Naive B cell (primary cell): ENCODE data around the gene CCZ1B. TPM values are rescaled to one million over a fixed set of nuclear protein-coding genes. Genes with fewer than 3 reads are reported as not detected.
"Not testable (repeated sequence)": the region's sequence is repeated elsewhere in the genome, so short reads cannot be mapped to it uniquely, and the experiment has no call there.

Experiments
- ATAC-seq, 2 donors: fragments of 150-1000 bp; cut with Tn5 transposase; 2 replicates each; pipeline ENCODE4 v1.10.0; 2021; ENCODE audit warnings: low read depth in 2 of 2, mild to moderate bottlenecking in 2 of 2, moderate library complexity in 2 of 2
- DNase-seq: peaks from one replicate; pipeline ENCODE4 v3.0.0; 2022
- H3K27ac Mint-ChIP-seq, 6 donors: one replicate each; pipeline ENCODE4 v1.8.0; 2020 to 2022; ENCODE audit warnings: mild to moderate bottlenecking in 6 of 6, mixed read lengths in 6 of 6, moderate library complexity in 5 of 6, inconsistent platforms in 2 of 6
- H3K27me3 Mint-ChIP-seq, 3 donors: one replicate each; pipeline ENCODE4 v1.8.0; 2021 to 2022; ENCODE audit warnings: mixed read lengths in 3 of 3, mild to moderate bottlenecking in 1 of 3
- H3K36me3 Mint-ChIP-seq, 2 donors: one replicate each; pipeline ENCODE4 v1.8.0; 2020 to 2022; ENCODE audit warnings: mixed read lengths in 2 of 2, inconsistent platforms in 1 of 2, mild to moderate bottlenecking in 1 of 2
- H3K4me1 Mint-ChIP-seq, 3 donors: one replicate each; pipeline ENCODE4 v1.8.0; 2020 to 2022; ENCODE audit warnings: mixed read lengths in 3 of 3, inconsistent platforms in 1 of 3, mild to moderate bottlenecking in 1 of 3, moderate library complexity in 1 of 3
- H3K4me3 Mint-ChIP-seq, 8 donors: one replicate each; pipeline ENCODE4 v1.8.0; 2020 to 2022; ENCODE audit warnings: mild to moderate bottlenecking in 8 of 8, mixed read lengths in 8 of 8, moderate library complexity in 8 of 8, inconsistent platforms in 2 of 8
- H3K9me3 Mint-ChIP-seq, 7 donors: one replicate each; pipeline ENCODE4 v1.8.0; 2020 to 2022; ENCODE audit warnings: mixed read lengths in 7 of 7, mild to moderate bottlenecking in 5 of 7, inconsistent platforms in 2 of 7, moderate library complexity in 1 of 7
- polyA plus RNA-seq, 6 donors: library from polyadenylated mRNA; unstranded; fragments of 300-500 nt; fragmentation: Illumina TruSeq; gene quantifications; one replicate each; pipeline ENCODE4 v1.2.3, GENCODE V29; 2021; ENCODE audit warnings: low read depth in 6 of 6

The CCZ1B gene
- polyA plus RNA-seq, 6 donors from 2014 or later = 13.0 to 40.8 (median 29.7) TPM

- H3K36me3 Mint-ChIP-seq, ATAC-seq, H3K27ac Mint-ChIP-seq, H3K9me3 Mint-ChIP-seq, DNase-seq, H3K4me3 Mint-ChIP-seq, H3K4me1 Mint-ChIP-seq: not testable (repeated sequence)
- H3K27me3 Mint-ChIP-seq = peaks cover 10 to 27% (median 22%) of the 10 kb centered on the region in 3 donors
Observed at GRCh38 chr7:6847751-6848150, 21.7 kb upstream of the CCZ1B start.

- H3K4me3 Mint-ChIP-seq, H3K27ac Mint-ChIP-seq, H3K9me3 Mint-ChIP-seq, H3K36me3 Mint-ChIP-seq, DNase-seq, ATAC-seq, H3K4me1 Mint-ChIP-seq: not testable (repeated sequence)
- H3K27me3 Mint-ChIP-seq = peaks cover 15 to 40% (median 39%) of the 10 kb centered on the region in 3 donors
Observed at GRCh38 chr7:6845971-6846449, 19.9 kb upstream of the CCZ1B start.

- H3K36me3 Mint-ChIP-seq, H3K4me1 Mint-ChIP-seq, H3K9me3 Mint-ChIP-seq, ATAC-seq, H3K27ac Mint-ChIP-seq, DNase-seq, H3K4me3 Mint-ChIP-seq: not testable (repeated sequence)
- peaks cover 22 to 55% (median 42%) of the 10 kb centered on the region in 3 donors for H3K27me3 Mint-ChIP-seq
Observed at GRCh38 chr7:6843654-6844053, 17.6 kb upstream of the CCZ1B start.

GRCh38 chr7:6843092-6843491 lies 17.0 kb upstream of the CCZ1B start:
- not testable (repeated sequence) for H3K9me3 Mint-ChIP-seq, H3K4me3 Mint-ChIP-seq, DNase-seq, ATAC-seq, H3K4me1 Mint-ChIP-seq, H3K36me3 Mint-ChIP-seq, H3K27ac Mint-ChIP-seq
- peaks cover 22 to 49% (median 42%) of the 10 kb centered on the region in 3 donors for H3K27me3 Mint-ChIP-seq

- H3K27me3 Mint-ChIP-seq = peaks cover 23 to 53% (median 36%) of the 10 kb centered on the region in 3 donors
- not testable (repeated sequence) for H3K4me1 Mint-ChIP-seq
Observed at GRCh38 chr7:6842278-6842921, 16.3 kb upstream of the CCZ1B start.

GRCh38 chr7:6837081-6837480 lies 11.0 kb upstream of the CCZ1B start:
- DNase-seq, H3K36me3 Mint-ChIP-seq, ATAC-seq, H3K4me3 Mint-ChIP-seq, H3K4me1 Mint-ChIP-seq, H3K27ac Mint-ChIP-seq, H3K9me3 Mint-ChIP-seq: not testable (repeated sequence)
- H3K27me3 Mint-ChIP-seq = peaks cover 27 to 64% (median 42%) of the 10 kb centered on the region in 3 donors

More at GRCh38 chr7:6842278-6842921, 16.3 kb upstream of the CCZ1B start:
- H3K9me3 Mint-ChIP-seq, H3K36me3 Mint-ChIP-seq, DNase-seq, ATAC-seq, H3K27ac Mint-ChIP-seq, H3K4me3 Mint-ChIP-seq: not testable (repeated sequence)

GRCh38 chr7:6835521-6835920 lies 9.4 kb upstream of the CCZ1B start:
- H3K4me3 Mint-ChIP-seq, H3K9me3 Mint-ChIP-seq, H3K27ac Mint-ChIP-seq, H3K36me3 Mint-ChIP-seq, ATAC-seq, DNase-seq, H3K4me1 Mint-ChIP-seq: not testable (repeated sequence)
- peaks cover 25 to 63% (median 40%) of the 10 kb centered on the region in 3 donors for H3K27me3 Mint-ChIP-seq

- Mint-ChIP-seq H3K4me3 (no peak overlapping the region), H3K27me3 (peaks cover 30 to 61% (median 49%) of the 10 kb centered on the region in 3 donors), H3K9me3 (peaks cover 0 to 4% (median 0%) of the 10 kb centered on the region in 7 donors), H3K27ac (no peak overlapping the region), H3K36me3 (no peaks in the 10 kb centered on the region), H3K4me1 (no peaks in the 10 kb centered on the region)
- ATAC-seq = no peak
- DNase-seq = no peak
Observed at GRCh38 chr7:6833636-6834035, 7.6 kb upstream of the CCZ1B start.

- Mint-ChIP-seq H3K27ac (no peak overlapping the region), H3K9me3 (peaks cover 0 to 3% (median 0%) of the 10 kb centered on the region in 7 donors), H3K27me3 (peaks cover 30 to 52% (median 40%) of the 10 kb centered on the region in 3 donors), H3K4me3 (no peak overlapping the region), H3K4me1 (peaks cover 0 to 4% (median 4%) of the 10 kb centered on the region in 3 donors), H3K36me3 (no peaks in the 10 kb centered on the region)
- no peak for ATAC-seq
- no peak for DNase-seq
Observed at GRCh38 chr7:6831018-6831725, 5.1 kb upstream of the CCZ1B start.

- H3K4me1 Mint-ChIP-seq, DNase-seq, H3K27ac Mint-ChIP-seq, ATAC-seq, H3K9me3 Mint-ChIP-seq, H3K4me3 Mint-ChIP-seq, H3K36me3 Mint-ChIP-seq: not testable (repeated sequence)
- peaks cover 26 to 45% (median 30%) of the 10 kb centered on the region in 3 donors for H3K27me3 Mint-ChIP-seq
Observed at GRCh38 chr7:6830026-6830425, 4.0 kb upstream of the CCZ1B start.

- not testable (repeated sequence) for H3K9me3 Mint-ChIP-seq, H3K4me1 Mint-ChIP-seq, H3K36me3 Mint-ChIP-seq, H3K4me3 Mint-ChIP-seq, H3K27ac Mint-ChIP-seq, DNase-seq, ATAC-seq
- peaks cover 26 to 41% (median 26%) of the 10 kb centered on the region in 3 donors for H3K27me3 Mint-ChIP-seq
Observed at GRCh38 chr7:6829616-6830015, 3.5 kb upstream of the CCZ1B start.

GRCh38 chr7:6827180-6827579 lies 1.1 kb upstream of the CCZ1B start:
- H3K27me3 Mint-ChIP-seq = peaks cover 19 to 29% (median 21%) of the 10 kb centered on the region in 3 donors
- peak overlapping the region in 2 of 6 donors; percentile 52 to 83 for H3K27ac Mint-ChIP-seq
- not testable (repeated sequence) for H3K4me1 Mint-ChIP-seq

GRCh38 chr7:6825236-6826125 lies 594 bp downstream of the CCZ1B start:
- not testable (repeated sequence) for H3K4me1 Mint-ChIP-seq, H3K9me3 Mint-ChIP-seq, H3K36me3 Mint-ChIP-seq, DNase-seq
- H3K4me3 Mint-ChIP-seq = peak overlapping the region in 7 of 8 donors; percentile 6 to 96 (median 87)
- peaks cover 9 to 13% (median 13%) of the 10 kb centered on the region in 3 donors for H3K27me3 Mint-ChIP-seq
- peak; percentile 41 to 49 for ATAC-seq
- H3K27ac Mint-ChIP-seq = peak overlapping the region in 5 of 6 donors; percentile 10 to 92 (median 42)

More at GRCh38 chr7:6827180-6827579, 1.1 kb upstream of the CCZ1B start:
- ATAC-seq, H3K9me3 Mint-ChIP-seq, H3K36me3 Mint-ChIP-seq, DNase-seq: not testable (repeated sequence)
- peak overlapping the region in 7 of 8 donors; percentile 47 to 97 (median 62) for H3K4me3 Mint-ChIP-seq
